Activated gamma-delta T cell treated with anti-CD3 and anti-CD28 coated beads, Interleukin-2, amount 50 U/mL, for 16 hours (primary cell): ENCODE measurements around the gene SOX15.
A peak's percentile ranks its signal among the peaks of the same experiment; 100 is the strongest.

Experiments used
- DNase-seq: peaks from one replicate; pipeline ENCODE4 v3.0.0-alpha.2; 2020; ENCODE audit warnings: low read depth

The SOX15 gene

DNA sequence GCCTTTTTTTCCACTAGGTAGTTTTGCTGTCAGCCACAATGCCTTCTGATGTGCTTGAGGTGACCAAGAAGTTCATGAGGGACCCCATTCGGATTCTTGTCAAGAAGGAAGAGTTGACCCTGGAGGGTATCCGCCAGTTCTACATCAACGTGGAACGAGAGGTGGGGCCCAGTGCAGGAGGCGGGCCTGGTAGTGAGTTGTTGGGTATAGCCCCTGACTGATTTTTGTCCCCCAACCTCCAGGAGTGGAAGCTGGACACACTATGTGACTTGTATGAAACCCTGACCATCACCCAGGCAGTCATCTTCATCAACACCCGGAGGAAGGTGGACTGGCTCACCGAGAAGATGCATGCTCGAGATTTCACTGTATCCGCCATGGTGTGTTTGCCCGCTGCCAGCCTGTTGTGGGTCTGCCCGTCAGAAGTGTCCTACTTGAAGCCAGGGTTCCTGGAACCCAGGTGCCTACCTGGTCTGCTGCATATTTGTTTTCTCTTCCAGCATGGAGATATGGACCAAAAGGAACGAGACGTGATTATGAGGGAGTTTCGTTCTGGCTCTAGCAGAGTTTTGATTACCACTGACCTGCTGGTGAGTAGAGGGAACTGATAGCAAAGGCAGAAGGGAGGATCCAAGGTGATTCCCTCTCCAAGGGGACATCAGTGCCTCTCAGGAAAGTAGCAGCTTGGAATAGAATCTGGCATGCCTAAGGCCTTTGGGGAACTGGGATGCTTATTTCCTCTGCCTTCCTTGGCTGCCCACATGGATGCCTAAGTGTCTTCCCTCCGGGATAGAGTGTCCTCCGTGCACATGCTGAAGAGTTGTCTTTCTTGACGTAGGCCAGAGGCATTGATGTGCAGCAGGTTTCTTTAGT is 12.3 kb downstream of the SOX15 start:
- DNase-seq, result no peak

DNA sequence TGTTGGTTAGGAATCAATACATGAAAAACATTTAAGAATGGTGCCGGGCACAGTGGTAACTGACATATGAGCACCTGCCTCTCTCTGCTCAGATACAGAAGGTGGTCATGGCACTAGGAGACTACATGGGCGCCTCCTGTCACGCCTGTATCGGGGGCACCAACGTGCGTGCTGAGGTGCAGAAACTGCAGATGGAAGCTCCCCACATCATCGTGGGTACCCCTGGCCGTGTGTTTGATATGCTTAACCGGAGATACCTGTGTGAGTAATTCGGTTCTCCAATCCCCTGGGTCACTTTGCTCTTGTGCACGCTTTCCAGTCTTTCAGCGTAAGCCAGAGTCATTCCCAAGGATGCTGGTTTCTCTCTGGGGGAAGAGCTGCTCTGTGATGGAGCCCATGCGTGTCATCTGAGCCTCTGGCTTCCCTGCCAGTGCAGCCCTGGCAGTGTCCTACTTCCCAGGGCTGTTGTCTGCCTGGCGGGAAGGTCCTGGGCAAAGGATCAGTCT is 13.4 kb downstream of the SOX15 start:
- DNase-seq, result no peak

DNA sequence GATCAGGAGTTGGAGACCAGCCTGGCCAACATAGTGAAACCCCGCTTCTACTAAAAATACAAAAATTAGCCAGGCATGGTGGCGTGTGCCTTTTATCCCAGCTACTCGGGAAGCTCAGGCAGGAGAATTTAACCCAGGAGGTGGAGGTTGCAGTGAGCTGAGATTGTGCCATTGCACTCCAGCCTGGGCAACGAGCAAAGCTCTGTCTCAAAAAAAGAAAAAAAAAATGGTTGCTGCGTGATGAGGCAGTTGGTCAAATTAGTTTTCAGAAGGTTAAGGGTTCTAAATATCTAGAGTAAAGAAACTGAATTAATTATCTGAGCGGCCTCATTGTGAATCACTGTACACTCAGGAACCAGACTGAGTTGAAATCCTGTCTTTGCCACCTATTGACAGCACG is 13.9 kb downstream of the SOX15 start:
- DNase-seq, result no peak

DNA sequence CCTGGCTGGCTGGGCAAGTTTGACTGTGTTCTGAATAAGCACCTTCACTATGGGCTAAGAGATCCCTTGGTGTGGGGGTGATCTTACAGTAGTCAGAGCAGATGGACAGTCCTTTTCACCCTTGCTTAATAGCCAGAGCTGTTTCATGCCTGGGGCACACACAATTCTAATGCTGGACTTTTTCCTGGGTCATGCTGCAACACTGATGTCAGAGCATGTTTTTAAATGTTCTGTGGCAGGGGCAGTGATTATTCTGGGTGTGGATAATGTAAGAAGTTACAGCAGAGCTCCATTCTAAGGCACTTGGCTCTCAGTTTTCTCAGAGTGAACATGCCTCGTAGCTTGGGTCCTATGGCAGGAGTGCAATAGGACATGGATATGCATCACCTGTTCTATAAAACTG is 14.4 kb downstream of the SOX15 start:
- DNase-seq, result no peak

DNA sequence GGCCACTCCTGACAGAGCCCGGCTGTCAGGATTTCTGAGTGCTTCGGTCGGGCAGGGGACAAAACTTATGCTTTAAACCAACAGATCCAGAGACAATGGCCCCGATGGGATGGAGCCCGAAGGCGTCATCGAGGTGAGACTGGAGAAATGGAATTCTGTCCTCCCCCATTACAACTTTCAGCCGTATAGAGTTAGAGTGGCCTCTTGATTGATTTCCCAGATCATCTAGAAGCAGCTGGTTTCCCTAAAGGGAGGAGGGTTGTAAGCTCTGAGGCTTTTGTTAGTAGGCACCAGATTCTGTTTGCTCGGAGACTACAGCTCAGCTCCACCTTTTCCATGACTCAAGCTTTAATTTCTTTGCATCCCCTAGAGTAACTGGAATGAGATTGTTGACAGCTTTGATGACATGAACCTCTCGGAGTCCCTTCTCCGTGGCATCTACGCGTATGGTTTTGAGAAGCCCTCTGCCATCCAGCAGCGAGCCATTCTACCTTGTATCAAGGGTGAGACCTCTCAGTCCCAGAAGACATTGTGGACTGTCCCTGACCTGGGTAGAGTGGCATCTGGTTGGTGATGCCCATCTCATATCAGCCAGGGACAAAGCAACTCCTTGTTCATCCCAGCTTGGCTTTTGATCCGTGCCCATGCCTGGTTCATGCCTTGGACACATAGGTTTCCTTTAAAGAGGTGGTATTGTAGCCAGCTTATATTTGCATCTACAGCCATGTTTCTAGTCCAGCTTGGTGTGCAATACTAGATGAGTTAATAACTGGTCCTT is 15.5 kb downstream of the SOX15 start:
- DNase-seq, result no peak

DNA sequence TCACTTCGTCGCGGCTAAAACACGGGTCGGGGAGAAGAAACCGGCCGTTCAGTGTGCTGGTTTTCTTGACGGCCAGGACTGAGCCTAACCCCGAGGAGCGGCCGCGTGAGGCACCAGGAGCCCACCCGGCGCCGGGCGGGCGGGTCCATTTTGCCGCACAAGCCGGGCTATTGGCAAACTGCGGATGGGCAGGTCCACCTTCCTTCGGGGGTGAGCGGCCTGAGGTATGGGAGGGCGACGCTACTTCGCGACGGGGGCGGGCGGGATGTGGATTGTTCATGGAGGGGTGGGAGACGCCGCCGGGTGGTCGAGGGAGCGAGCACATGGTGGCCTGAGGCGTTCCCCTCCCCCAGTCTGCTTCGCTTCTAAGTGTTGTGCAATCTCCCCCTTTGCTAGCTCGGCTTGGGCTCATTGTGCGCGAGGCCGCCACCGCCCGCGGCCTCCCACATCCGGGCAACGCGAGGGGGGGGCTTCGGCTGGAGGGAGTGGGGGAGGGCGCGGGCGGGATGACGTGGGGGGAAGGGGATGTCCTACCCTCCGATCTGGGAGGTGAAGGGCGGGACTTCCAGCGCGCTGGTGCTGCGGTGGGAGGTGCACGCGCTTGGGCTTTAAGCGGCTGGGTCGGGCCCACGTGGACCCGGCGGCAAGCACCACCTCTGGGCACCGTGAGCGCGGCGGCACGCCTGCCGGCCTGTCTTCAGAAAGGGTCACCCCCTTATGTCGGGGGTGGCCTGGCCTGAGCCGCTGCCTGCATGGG is 16.4 kb downstream of the SOX15 start:
- DNase-seq, result peak; percentile 88

DNA sequence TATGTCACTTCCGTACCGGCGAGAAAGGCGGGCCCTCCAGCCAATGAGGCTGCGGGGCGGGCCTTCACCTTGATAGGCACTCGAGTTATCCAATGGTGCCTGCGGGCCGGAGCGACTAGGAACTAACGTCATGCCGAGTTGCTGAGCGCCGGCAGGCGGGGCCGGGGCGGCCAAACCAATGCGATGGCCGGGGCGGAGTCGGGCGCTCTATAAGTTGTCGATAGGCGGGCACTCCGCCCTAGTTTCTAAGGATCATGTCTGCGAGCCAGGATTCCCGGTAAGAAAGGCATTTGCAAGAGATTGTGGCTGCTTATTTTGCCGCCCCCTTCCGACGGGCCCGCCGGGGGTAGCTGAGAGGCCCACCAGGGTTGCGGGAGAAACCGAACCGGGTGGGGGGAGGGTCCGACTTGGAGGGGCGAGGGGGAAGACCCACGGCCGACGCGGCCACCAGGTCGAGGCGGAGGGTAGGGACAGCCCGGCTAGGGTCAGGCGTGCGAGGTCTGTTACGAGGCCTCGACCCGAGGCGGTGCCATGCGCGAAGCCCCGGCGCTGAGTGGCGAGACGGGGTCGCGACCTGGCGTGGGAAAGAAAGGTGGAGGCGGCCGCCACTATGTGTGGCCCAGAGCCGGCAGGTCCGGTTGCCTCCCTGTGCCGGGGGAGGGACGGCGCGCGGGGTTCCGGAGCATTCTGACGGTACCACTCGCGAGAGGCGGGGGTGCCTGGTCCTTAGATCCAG is 17.1 kb downstream of the SOX15 start:
- peak; percentile 98 for DNase-seq

DNA sequence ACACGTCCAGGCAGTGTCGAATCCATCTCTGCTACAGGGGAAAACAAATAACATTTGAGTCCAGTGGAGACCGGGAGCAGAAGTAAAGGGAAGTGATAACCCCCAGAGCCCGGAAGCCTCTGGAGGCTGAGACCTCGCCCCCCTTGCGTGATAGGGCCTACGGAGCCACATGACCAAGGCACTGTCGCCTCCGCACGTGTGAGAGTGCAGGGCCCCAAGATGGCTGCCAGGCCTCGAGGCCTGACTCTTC is 17.6 kb downstream of the SOX15 start:
- DNase-seq, result no peak

DNA sequence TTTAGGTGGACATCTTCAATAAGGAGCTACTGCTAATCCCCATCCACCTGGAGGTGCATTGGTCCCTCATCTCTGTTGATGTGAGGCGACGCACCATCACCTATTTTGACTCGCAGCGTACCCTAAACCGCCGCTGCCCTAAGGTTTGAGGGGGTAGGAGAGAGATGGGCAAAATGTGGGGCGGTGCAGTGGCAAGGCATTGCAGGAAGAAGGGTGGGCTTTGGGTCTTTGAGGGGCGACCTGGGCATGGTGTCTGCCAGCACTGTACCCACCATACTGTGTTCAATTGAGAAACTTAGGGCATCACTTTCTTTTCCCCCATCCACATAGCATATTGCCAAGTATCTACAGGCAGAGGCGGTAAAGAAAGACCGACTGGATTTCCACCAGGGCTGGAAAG is 19.5 kb downstream of the SOX15 start:
- DNase-seq, result no peak

DNA sequence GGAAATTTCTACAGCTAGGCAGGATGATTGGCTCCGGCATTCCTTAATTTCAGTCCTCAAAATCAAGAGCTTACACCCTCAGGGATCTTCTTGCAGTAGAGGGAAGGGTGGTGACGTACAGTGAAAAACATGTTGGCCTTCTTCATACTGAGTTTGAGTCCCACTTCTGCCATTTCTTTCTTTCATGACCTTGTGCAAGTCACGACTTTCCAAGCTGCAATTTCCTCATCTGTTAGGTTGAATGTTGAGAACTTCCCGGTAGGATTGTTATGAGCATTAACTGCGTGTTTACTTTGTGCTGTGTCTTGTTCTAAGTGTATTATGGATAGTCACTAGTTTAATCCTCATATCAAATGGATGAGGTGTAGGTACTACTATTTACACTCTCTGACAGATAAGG is 20.3 kb downstream of the SOX15 start:
- no peak for DNase-seq

DNA sequence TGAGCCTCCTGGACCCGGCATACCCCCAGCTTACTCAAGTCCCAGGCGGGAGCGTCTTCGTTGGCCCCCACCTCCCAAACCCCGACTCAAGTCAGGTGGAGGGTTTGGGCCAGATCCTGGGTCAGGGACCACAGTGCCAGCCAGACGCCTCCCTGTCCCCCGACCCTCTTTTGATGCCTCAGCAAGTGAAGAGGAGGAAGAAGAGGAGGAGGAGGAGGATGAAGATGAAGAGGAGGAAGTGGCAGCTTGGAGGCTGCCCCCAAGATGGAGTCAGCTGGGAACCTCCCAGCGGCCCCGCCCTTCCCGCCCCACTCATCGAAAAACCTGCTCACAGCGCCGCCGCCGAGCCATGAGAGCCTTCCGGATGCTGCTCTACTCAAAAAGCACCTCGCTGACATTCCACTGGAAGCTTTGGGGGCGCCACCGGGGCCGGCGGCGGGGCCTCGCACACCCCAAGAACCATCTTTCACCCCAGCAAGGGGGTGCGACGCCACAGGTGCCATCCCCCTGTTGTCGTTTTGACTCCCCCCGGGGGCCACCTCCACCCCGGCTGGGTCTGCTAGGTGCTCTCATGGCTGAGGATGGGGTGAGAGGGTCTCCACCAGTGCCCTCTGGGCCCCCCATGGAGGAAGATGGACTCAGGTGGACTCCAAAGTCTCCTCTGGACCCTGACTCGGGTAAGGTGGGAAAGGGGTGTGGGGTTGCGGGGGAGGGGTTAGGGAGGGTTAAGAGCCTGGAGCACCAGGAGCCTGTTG is 26.6 kb downstream of the SOX15 start:
- DNase-seq, result no peak

DNA sequence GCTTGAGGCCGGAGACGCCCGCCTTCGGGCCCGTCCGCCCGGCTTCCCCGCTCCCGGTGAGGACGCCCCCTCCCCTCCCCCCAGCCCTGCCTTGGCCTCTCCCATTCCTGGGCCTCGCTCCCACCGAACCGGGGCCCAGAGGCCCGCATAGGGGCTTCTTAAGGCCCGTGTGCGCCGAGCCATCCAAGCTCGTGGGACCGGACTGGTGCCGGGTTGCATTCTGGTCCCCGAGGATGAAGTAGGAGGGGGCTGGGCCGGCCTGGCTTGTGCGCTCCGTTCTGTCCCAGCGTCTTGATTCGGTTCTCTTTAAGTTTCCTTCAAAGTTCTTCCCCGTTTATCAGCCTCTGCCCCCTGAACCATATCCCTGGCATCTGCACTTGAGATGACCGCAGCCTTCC is 27.7 kb downstream of the SOX15 start:
- DNase-seq, result no peak

DNA sequence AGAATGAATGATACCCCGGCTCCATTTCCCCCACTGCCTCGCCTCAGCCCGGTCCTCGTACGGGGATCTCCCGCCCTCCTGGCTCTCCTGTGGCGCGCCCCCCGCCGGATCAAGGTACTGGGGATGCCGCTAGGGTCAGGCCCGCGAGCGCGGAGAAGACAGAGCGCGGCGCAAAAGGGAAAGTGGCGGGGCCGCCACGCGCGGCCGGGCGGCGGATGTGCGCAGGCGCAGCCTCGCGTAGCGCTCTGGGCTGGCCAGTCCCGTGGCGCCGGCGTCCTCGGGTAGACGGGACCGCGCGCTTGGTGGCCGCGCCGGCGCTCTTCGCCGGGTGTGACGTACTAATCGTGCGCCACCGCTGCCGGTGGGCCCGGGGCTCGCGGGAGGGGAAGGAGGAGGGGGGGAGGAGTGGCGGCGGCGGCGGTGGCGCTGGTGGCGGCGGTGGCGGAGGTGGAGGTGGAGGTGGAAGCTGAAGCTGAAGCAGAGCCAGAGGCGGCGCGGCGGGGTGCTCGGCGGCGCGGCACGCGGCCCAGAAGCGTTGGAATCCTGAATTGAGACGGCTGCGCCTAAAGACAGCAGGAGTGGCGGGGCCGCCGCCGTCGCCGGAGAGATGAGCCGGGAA is 28.2 kb downstream of the SOX15 start, which contains the start of gene SENP3:
SENP3 (plus strand) TSS at position 331 of the 619 bp plus-strand sequence. CDS start 1,158 bp downstream, outside the sequence.
- DNase-seq, result peak; percentile 80

DNA sequence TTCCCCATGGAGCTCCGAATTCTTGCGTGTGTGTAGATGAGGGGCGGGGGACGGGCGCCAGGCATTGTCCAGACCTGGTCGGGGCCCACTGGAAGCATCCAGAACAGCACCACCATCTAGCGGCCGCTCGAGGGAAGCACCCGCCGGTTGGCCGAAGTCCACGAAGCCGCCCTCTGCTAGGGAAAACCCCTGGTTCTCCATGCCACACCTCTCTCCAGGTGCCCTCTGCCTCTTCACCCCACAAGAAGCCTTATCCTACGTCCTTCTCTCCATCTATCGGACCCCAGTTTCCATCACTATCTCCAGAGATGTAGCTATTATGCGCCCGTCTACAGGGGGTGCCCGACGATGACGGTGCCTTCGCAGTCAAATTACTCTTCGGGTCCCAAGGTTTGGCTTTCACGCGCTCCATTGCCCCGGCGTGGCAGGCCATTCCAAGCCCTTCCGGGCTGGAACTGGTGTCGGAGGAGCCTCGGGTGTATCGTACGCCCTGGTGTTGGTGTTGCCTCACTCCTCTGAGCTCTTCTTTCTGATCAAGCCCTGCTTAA is 28.8 kb downstream of the SOX15 start:
- peak; percentile 75 for DNase-seq

DNA sequence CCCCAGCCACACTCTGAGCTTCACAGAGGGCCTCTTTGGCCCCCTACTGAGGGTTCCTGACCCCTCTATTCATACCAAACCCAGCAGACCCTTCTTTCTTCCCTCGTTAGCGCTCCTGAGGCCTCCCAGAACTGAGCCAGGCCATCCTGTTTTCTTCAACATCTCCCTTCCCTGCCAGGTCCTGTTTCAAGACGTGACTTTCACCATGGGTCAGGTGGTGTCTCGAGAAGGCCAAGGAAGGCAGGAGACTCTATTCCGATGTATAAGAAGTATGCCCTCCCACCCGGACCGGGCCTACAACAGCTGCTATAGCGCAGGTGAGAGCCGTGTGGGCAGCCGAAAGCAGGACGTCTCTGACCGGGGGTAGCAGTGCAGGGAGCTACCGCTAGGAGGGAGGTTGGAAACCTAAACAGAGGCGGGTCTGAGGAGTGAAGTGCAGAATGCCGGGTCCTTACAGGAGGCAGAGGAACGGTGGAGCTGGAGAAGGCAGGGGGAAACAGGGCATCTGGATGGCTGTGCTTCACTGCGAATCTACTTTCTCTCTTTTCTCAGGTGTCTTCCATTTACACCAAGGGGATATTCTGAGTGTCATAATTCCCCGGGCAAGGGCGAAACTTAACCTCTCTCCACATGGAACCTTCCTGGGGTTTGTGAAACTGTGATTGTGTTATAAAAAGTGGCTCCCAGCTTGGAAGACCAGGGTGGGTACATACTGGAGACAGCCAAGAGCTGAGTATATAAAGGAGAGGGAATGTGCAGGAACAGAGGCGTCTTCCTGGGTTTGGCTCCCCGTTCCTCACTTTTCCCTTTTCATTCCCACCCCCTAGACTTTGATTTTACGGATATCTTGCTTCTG is 29.5 kb downstream of the SOX15 start:
- peak; percentile 42 for DNase-seq

DNA sequence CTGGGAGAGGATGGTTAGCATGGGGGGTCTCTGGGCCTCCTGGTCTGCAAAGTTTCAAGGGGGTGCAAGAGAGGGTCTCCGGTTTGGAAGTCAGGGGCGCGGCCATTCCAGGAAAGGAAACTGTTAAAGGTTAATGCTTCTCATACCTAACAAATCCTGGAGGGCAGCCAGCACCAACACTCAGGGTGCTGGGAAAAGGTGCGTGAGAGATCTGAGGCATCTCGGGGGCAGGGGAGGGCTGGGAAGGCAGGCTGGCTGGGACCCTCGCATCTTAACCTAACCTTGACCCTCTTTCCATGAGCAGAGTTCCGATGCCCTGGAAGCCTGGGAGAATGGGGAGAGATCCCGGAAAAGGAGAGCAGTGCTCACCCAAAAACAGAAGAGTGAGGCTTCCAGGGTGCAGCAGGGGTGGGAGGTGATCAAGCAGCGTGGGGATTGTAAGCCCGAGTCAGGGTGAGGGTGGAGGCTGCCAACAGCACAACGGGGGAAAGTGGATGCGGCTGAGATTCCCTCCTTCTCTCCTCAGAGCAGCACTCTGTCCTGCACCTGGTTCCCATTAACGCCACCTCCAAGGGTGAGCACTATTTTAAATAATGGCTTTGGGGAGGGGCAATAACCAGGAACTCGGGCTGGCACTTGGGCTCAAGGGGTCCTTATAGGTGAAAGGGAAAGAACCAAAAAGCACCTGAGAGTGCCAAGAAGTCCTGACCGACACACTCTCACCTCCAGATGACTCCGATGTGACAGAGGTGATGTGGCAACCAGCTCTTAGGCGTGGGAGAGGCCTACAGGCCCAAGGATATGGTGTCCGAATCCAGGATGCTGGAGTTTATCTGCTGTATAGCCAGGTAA is 30.3 kb downstream of the SOX15 start:
- DNase-seq, result no peak

DNA sequence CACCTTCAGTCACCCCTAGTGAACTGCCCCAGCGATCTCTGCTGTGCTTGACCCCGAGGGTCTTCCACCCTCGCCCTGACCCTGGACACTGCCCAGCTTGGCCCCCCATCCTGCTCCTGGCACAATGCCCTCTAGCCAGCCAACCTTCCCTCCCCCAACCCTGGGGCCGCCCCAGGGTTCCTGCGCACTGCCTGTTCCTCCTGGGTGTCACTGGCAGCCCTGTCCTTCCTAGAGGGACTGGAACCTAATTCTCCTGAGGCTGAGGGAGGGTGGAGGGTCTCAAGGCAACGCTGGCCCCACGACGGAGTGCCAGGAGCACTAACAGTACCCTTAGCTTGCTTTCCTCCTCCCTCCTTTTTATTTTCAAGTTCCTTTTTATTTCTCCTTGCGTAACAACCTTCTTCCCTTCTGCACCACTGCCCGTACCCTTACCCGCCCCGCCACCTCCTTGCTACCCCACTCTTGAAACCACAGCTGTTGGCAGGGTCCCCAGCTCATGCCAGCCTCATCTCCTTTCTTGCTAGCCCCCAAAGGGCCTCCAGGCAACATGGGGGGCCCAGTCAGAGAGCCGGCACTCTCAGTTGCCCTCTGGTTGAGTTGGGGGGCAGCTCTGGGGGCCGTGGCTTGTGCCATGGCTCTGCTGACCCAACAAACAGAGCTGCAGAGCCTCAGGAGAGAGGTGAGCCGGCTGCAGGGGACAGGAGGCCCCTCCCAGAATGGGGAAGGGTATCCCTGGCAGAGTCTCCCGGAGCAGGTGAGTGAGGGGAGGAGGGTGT is 31.2 kb downstream of the SOX15 start, which contains the start of gene TNFSF13:
TNFSF13 (plus strand) TSS at position 207 of the 776 bp plus-strand sequence; CDS start at position 497, 290 bp downstream.
- no peak for DNase-seq
